H1 (cell line): ENCODE results near the gene APOC3. TPM values are rescaled to one million over a fixed set of nuclear protein-coding genes. Genes with fewer than 3 reads are reported as not detected.

Experiments used
- CTCF ChIA-PET: fragments of 300-600 bp; sonication (Branson Sonifier 250); formaldehyde crosslinking; loops from one replicate; lab custom pipeline; 2021; ENCODE audit not compliant: partially characterized antibody; lab: Charles Lee
- POLR2A ChIA-PET: fragments of 300-600 bp; sonication (Branson Sonifier 250); formaldehyde crosslinking; loops from one replicate; lab custom pipeline; 2021; ENCODE audit warnings: inconsistent platforms; ENCODE audit not compliant: partially characterized antibody; lab: Charles Lee
- DNase-seq, 2 experiments: peaks; one replicate each; pipeline versions ENCODE4 v3.0.0 to v3.0.0-alpha.2; 2010 to 2022; ENCODE audit warnings: low spot score in 2 of 2, low read depth in 1 of 2, mixed read lengths in 1 of 2
- FAIRE-seq: peaks from 2 replicates; lab custom pipeline; 2011; peaks lifted over from hg19 to GRCh38; lab: Jason Lieb, UNC
- H2AFZ ChIP-seq: 2 replicates; pipeline ENCODE4 v1.8.1; 2012; ENCODE audit warnings: low read length, inconsistent platforms
- H2AK5ac ChIP-seq: 2 replicates; pipeline ENCODE4 v1.6.1; 2013; ENCODE audit warnings: low read depth, low read length
- H2BK120ac ChIP-seq: replicated peaks from 2 replicates; pipeline ENCODE3; 2013; ENCODE audit warnings: low read depth, low read length, inconsistent platforms
- H2BK12ac ChIP-seq: 2 replicates; pipeline ENCODE4 v1.6.1; 2013; ENCODE audit warnings: low read depth, low read length
- H2BK15ac ChIP-seq: 2 replicates; pipeline ENCODE4 v1.6.1; 2013; ENCODE audit warnings: low read length
- H2BK20ac ChIP-seq: 2 replicates; pipeline ENCODE4 v1.6.1; 2013; ENCODE audit warnings: low read length
- H2BK5ac ChIP-seq: 2 replicates; pipeline ENCODE4 v1.6.1; 2013; ENCODE audit warnings: low read depth, low read length
- H3K14ac ChIP-seq: 2 replicates; pipeline ENCODE4 v1.6.1; 2013; ENCODE audit warnings: inconsistent platforms; ENCODE audit not compliant: insufficient read length
- H3K18ac ChIP-seq: 2 replicates; pipeline ENCODE4 v1.6.1; 2013; ENCODE audit warnings: low read length; ENCODE audit errors: extremely low read depth
- H3K23ac ChIP-seq: 2 replicates; pipeline ENCODE4 v1.6.1; 2013; ENCODE audit warnings: inconsistent platforms; ENCODE audit not compliant: insufficient read length
- H3K23me2 ChIP-seq: 2 replicates; pipeline ENCODE4 v1.6.1; 2013; ENCODE audit warnings: low read depth, low read length
- H3K27ac ChIP-seq: 2 replicates; pipeline ENCODE4 v1.6.1; 2011; ENCODE audit warnings: low read depth, low read length, inconsistent platforms
- H3K27me3 ChIP-seq, 4 experiments: replicated peaks in 1 of 4; 1 replicate in 1 of 4; 2 replicates in 3 of 4; pipeline versions ENCODE4 v1.6.1 to v1.8.1; 2011 to 2013; ENCODE audit warnings: low read length in 3 of 4, mild to moderate bottlenecking in 3 of 4, inconsistent platforms in 2 of 4, mixed read lengths in 2 of 4, moderate library complexity in 1 of 4; ENCODE audit not compliant: control insufficient read depth in 3 of 4, insufficient read depth in 3 of 4; ENCODE audit errors: extremely low read depth in 1 of 4
- H3K36me3 ChIP-seq, 4 experiments: 2 replicates each; pipeline versions ENCODE4 v1.6.1 to v1.8.1; 2011 to 2013; ENCODE audit warnings: mild to moderate bottlenecking in 4 of 4, low read length in 3 of 4, moderate library complexity in 2 of 4, control low read depth in 1 of 4, inconsistent platforms in 1 of 4; ENCODE audit not compliant: insufficient read depth in 4 of 4, control insufficient read depth in 2 of 4
- H3K4ac ChIP-seq: replicated peaks from 2 replicates; pipeline ENCODE3; 2013; ENCODE audit warnings: low read length, low read depth, mixed read lengths, inconsistent platforms; ENCODE audit not compliant: insufficient read length
- H3K4me1 ChIP-seq, 4 experiments: replicated peaks in 1 of 4; 1 replicate in 1 of 4; 2 replicates in 3 of 4; pipeline versions ENCODE4 v1.6.1 to v1.8.1; 2011 to 2013; ENCODE audit warnings: low read length in 3 of 4, inconsistent platforms in 2 of 4, mixed read lengths in 1 of 4; ENCODE audit not compliant: insufficient read depth in 4 of 4, control insufficient read depth in 3 of 4
- H3K4me2 ChIP-seq, 2 experiments: 2 replicates each; pipeline versions ENCODE4 v1.6.1 to v1.8.1; 2011 to 2013; ENCODE audit warnings: low read depth in 2 of 2, low read length in 2 of 2, control low read depth in 1 of 2, inconsistent platforms in 1 of 2, mild to moderate bottlenecking in 1 of 2; ENCODE audit not compliant: insufficient read depth in 1 of 2
- H3K4me3 ChIP-seq, 4 experiments: fragments of 200-600, 300-600 bp in 1 of 4; sonication (generic), shearing (Covaris generic), sonication (Bioruptor Twin) in 1 of 4; 2 replicates each; pipeline versions ENCODE4 v1.5.1 to v1.8.1; 2011 to 2016; ENCODE audit warnings: low read length in 4 of 4, low read depth in 3 of 4, control low read depth in 2 of 4, inconsistent platforms in 2 of 4, mild to moderate bottlenecking in 2 of 4, mixed read lengths in 1 of 4, moderate library complexity in 1 of 4; ENCODE audit not compliant: insufficient read depth in 2 of 4; ENCODE audit errors: extremely low read depth in 1 of 4
- H3K56ac ChIP-seq: replicated peaks from 2 replicates; pipeline ENCODE3; 2013; ENCODE audit warnings: low read depth, mild to moderate bottlenecking, mixed read lengths, low read length, inconsistent platforms; ENCODE audit not compliant: insufficient read length
- H3K79me1 ChIP-seq: 2 replicates; pipeline ENCODE4 v1.6.1; 2013; ENCODE audit warnings: low read depth, low read length, control low read depth
- H3K79me2 ChIP-seq, 2 experiments: 2 replicates each; pipeline versions ENCODE4 v1.6.1 to v1.8.1; 2012 to 2013; ENCODE audit warnings: low read length in 2 of 2, mild to moderate bottlenecking in 2 of 2, inconsistent platforms in 1 of 2; ENCODE audit not compliant: insufficient read depth in 2 of 2, control insufficient read depth in 1 of 2
- H3K9ac ChIP-seq, 4 experiments: replicated peaks in 1 of 4; 1 replicate in 1 of 4; 2 replicates in 3 of 4; pipeline versions ENCODE4 v1.6.1 to v1.8.1; 2011 to 2013; ENCODE audit warnings: low read depth in 3 of 4, low read length in 3 of 4, control low read depth in 2 of 4, mild to moderate bottlenecking in 2 of 4, moderate library complexity in 2 of 4, inconsistent platforms in 1 of 4; ENCODE audit errors: extremely low read depth in 1 of 4
- H3K9me3 ChIP-seq, 2 experiments: 2 replicates each; pipeline versions ENCODE4 v1.6.1 to v1.8.1; 2012 to 2013; ENCODE audit warnings: mild to moderate bottlenecking in 2 of 2, moderate library complexity in 2 of 2, control low read depth in 1 of 2, inconsistent platforms in 1 of 2, low read depth in 1 of 2, low read length in 1 of 2, mixed read lengths in 1 of 2; ENCODE audit not compliant: insufficient read depth in 2 of 2
- H4K20me1 ChIP-seq, 2 experiments: replicated peaks in 1 of 2; 2 replicates each; pipeline versions ENCODE3 to v1.8.1; 2011 to 2013; ENCODE audit warnings: inconsistent platforms in 2 of 2, low read length in 2 of 2, mild to moderate bottlenecking in 1 of 2; ENCODE audit not compliant: insufficient read depth in 2 of 2, control insufficient read depth in 1 of 2
- H4K5ac ChIP-seq: 2 replicates; pipeline ENCODE4 v1.6.1; 2013; ENCODE audit warnings: low read length, low read depth, mixed read lengths, inconsistent platforms; ENCODE audit not compliant: insufficient read length
- H4K8ac ChIP-seq: 2 replicates; pipeline ENCODE4 v1.8.0; 2013; ENCODE audit warnings: mild to moderate bottlenecking, moderate library complexity, low read length, inconsistent platforms; ENCODE audit not compliant: insufficient read depth; ENCODE audit errors: extremely low read depth
- H4K91ac ChIP-seq: replicated peaks from 2 replicates; pipeline ENCODE3; 2013; ENCODE audit warnings: low read length, mixed read lengths, inconsistent platforms; ENCODE audit not compliant: insufficient read length
- ATF2 ChIP-seq: IDR thresholded peaks from 2 replicates; pipeline ENCODE4 v1.6.1; 2012; ENCODE audit warnings: low read length, inconsistent platforms
- BACH1 ChIP-seq: IDR thresholded peaks from 2 replicates; pipeline ENCODE4 v1.6.1; 2012; ENCODE audit warnings: low read length, improper control_type of control experiment
- CBX8 ChIP-seq: fragments of 300-800, 300-1000 bp; sonication (generic); IDR thresholded peaks from 2 replicates; pipeline ENCODE4 v1.7.1; 2016; ENCODE audit warnings: low read depth, low read length, borderline replicate concordance
- CEBPB ChIP-seq: IDR thresholded peaks from 2 replicates; pipeline ENCODE4 v1.6.1; 2012; ENCODE audit warnings: low read depth, low read length
- CTBP2 ChIP-seq: IDR thresholded peaks from 2 replicates; pipeline ENCODE4 v1.7.0; 2011; ENCODE audit warnings: borderline replicate concordance, mild to moderate bottlenecking, moderate library complexity, mixed read lengths, low read length; ENCODE audit not compliant: insufficient read depth, insufficient read length
- GTF2F1 ChIP-seq: IDR thresholded peaks from 2 replicates; pipeline ENCODE4 v1.6.1; 2012; ENCODE audit warnings: low read depth, low read length, improper control_type of control experiment, borderline replicate concordance
- POU5F1 ChIP-seq: IDR thresholded peaks from 2 replicates; pipeline ENCODE4 v1.6.1; 2011; ENCODE audit warnings: low read depth, mild to moderate bottlenecking, low read length, moderate library complexity
- SAP30 ChIP-seq: fragments of 300-600 bp; sonication (generic); IDR thresholded peaks from 2 replicates; pipeline ENCODE4 v1.7.1; 2012; ENCODE audit warnings: low read length, moderate library complexity, mild to moderate bottlenecking, inconsistent platforms; ENCODE audit not compliant: insufficient read depth, insufficient replicate concordance
- SP1 ChIP-seq: IDR thresholded peaks from 2 replicates; pipeline ENCODE4 v1.6.1; 2011; ENCODE audit warnings: low read depth, low read length
- SP2 ChIP-seq: IDR thresholded peaks from 2 replicates; pipeline ENCODE4 v1.6.1; 2012; ENCODE audit warnings: mild to moderate bottlenecking, low read length, inconsistent platforms
- TAF7 ChIP-seq: optimal IDR thresholded peaks from 2 replicates; pipeline ENCODE3; 2011; ENCODE audit warnings: low read depth, mild to moderate bottlenecking, inconsistent platforms, low read length, moderate library complexity, borderline replicate concordance
- YY1 ChIP-seq: IDR thresholded peaks from 2 replicates; pipeline ENCODE4 v1.6.1; 2011; ENCODE audit warnings: low read depth, mild to moderate bottlenecking, low read length
- WGBS, 2 experiments: shearing (Covaris generic) in 1 of 2; methylation state at CpG; one replicate each; pipeline versions ENCODE4 v1.1.6 to v1.1.7; 2013 to 2015; ENCODE audit warnings: low lambda C conversion rate in 2 of 2, mixed read lengths in 2 of 2, inconsistent platforms in 1 of 2, low coverage in 1 of 2, missing lambda C conversion rate in 1 of 2; ENCODE audit not compliant: insufficient replicate concordance in 2 of 2, insufficient coverage in 1 of 2, insufficient read length in 1 of 2; ENCODE audit errors: extremely low coverage in 1 of 2, missing lambda C conversion rate in 1 of 2; 5-methylcytosine and 5-hydroxymethylcytosine counted together
- polyA plus RNA-seq, 7 experiments: library from polyadenylated mRNA; depleted of rRNA in 3 of 7; stranded (reverse) in 5 of 7; unstranded in 2 of 7; fragments of >200 nt in 5 of 7; fragments of 200-250 nt in 2 of 7; gene quantifications; 1 replicate in 5 of 7; 2 replicates in 1 of 7; 4 replicates in 1 of 7; pipeline versions ENCODE4 v1.2.1 to v1.2.3, GENCODE V29; 2011 to 2013; ENCODE audit warnings: missing spikeins in 2 of 7, mixed read lengths in 2 of 7
- total RNA-seq: library from RNA; stranded (reverse); fragmentation: NEBNext Ultra II Directional; extraction: Animal tissue kit (Norgen Biotek cat#: 25700); gene quantifications from 2 replicates; pipeline ENCODE4 v1.2.1, GENCODE V29; 2021

The APOC3 gene
- total and polyA plus RNA-seq, 2 of the 8 experiments (the other 6 are each of a cell fraction or from before 2014, with no cell fraction given): not detected

- no peak overlapping the region for H3K4me2 ChIP-seq
- H3K14ac ChIP-seq: no peak overlapping the region
- H4K20me1 ChIP-seq: no peaks in the 10 kb centered on the region
- DNase-seq: no peak
- H2AFZ ChIP-seq: no peak overlapping the region
- no peak overlapping the region for H2BK120ac ChIP-seq
- H3K27me3 ChIP-seq: no peaks in the 10 kb centered on the region
- H3K36me3 ChIP-seq: peaks cover 12 to 40% (median 30%) of the 10 kb centered on the region in 4 experiments; a peak in 7 of 8 replicates
- H2BK20ac ChIP-seq: no peak overlapping the region
- H4K91ac ChIP-seq: no peak overlapping the region
- ChIA-PET CTCF (interaction anchor here (1.1 to 3.4 kb wide), 5 partner anchors 10 to 58 kb away, joined by 3 to 16 read pairs (median 5); partner anchors contain the start of genes APOA1 and APOC3), POLR2A (interaction anchor here (0.6 kb wide), 1 partner anchor 59 kb away, joined by 3 read pairs; no protein-coding TSS in a partner anchor)
- H3K18ac ChIP-seq: no peak overlapping the region
- H3K79me2 ChIP-seq: no peaks in the 10 kb centered on the region
- no peak overlapping the region for H3K56ac ChIP-seq
- H4K5ac ChIP-seq: no peak overlapping the region
- H4K8ac ChIP-seq: no peak overlapping the region
- H3K4me1 ChIP-seq: no peaks in the 10 kb centered on the region
- no peak overlapping the region for H2BK5ac ChIP-seq
- H3K4me3 ChIP-seq: no peak overlapping the region
- 85% methylated on average over 6 of the region's 6 CpGs; no CpG with 5 or more reads in 1 of the 2 experiments for WGBS, 2 experiments
- no peak for FAIRE-seq
- H2BK12ac ChIP-seq: no peak overlapping the region
- no peaks in the 10 kb centered on the region for H3K9me3 ChIP-seq
- no peak overlapping the region for H2BK15ac ChIP-seq
- H3K23me2 ChIP-seq: no peaks in the 10 kb centered on the region
- no peaks in the 10 kb centered on the region for H3K79me1 ChIP-seq
- no peak overlapping the region for H2AK5ac ChIP-seq
- no peak overlapping the region for H3K23ac ChIP-seq
- H3K4ac ChIP-seq: no peak overlapping the region
- H3K27ac ChIP-seq: no peak overlapping the region
- no peak overlapping the region for H3K9ac ChIP-seq
- no peak for TF ChIP-seq CTBP2
- no peak for TF ChIP-seq CBX8
- TF ChIP-seq ATF2: no peak
- TF ChIP-seq YY1: no peak
- TF ChIP-seq SP1: no peak
- TF ChIP-seq SP2: no peak
- no peak for TF ChIP-seq BACH1
- TF ChIP-seq POU5F1: no peak
- no peak for TF ChIP-seq GTF2F1
- TF ChIP-seq SAP30: no peak
- TF ChIP-seq CEBPB: no peak
- TF ChIP-seq TAF7: no peak
These were observed 19.8 kb downstream of the APOC3 start for GRCh38 chr11:116849486-116849885.
